Nephron progenitor cell (in vitro differentiated cells): ENCODE data around the gene PTMA.

Experiments
- DNase-seq: peaks from one replicate; pipeline ENCODE4 v3.0.0; 2021
- H3K27ac Mint-ChIP-seq: 2 replicates; pipeline ENCODE4 v1.8.0; 2021; ENCODE audit warnings: mild to moderate bottlenecking, moderate library complexity, mixed read lengths
- H3K27me3 Mint-ChIP-seq: 2 replicates; pipeline ENCODE4 v1.8.0; 2021; ENCODE audit warnings: mild to moderate bottlenecking, low read depth, mixed read lengths; ENCODE audit not compliant: poor library complexity
- H3K36me3 Mint-ChIP-seq: 2 replicates; pipeline ENCODE4 v1.8.0; 2021; ENCODE audit warnings: low read depth, mixed read lengths
- H3K4me1 Mint-ChIP-seq: 2 replicates; pipeline ENCODE4 v1.8.0; 2021; ENCODE audit warnings: mixed read lengths
- H3K4me3 Mint-ChIP-seq: 2 replicates; pipeline ENCODE4 v1.8.0; 2021; ENCODE audit warnings: mild to moderate bottlenecking, moderate library complexity, mixed read lengths
- H3K9me3 Mint-ChIP-seq: 2 replicates; pipeline ENCODE4 v1.8.0; 2021; ENCODE audit warnings: mild to moderate bottlenecking, moderate library complexity, mixed read lengths
- CTCF ChIP-seq: fragments of 200-600 bp; sonication (generic); IDR thresholded peaks from 2 replicates; pipeline ENCODE4 v1.5.0; 2021; ENCODE audit warnings: antibody characterized with exemption

The PTMA gene

GRCh38 chr2:231713730-231714638 lies 5.7 kb downstream of the PTMA start:
- H3K36me3 Mint-ChIP-seq = peaks cover 19% of the 10 kb centered on the region
- peak overlapping the region; percentile 99 for H3K27ac Mint-ChIP-seq
- H3K9me3 Mint-ChIP-seq = no peaks in the 10 kb centered on the region
- H3K4me1 Mint-ChIP-seq = peaks cover 55% of the 10 kb centered on the region
- DNase-seq = peak; percentile 91
- H3K4me3 Mint-ChIP-seq = peak overlapping the region; percentile 57
- peaks cover 2% of the 10 kb centered on the region for H3K27me3 Mint-ChIP-seq
- TF ChIP-seq CTCF = peak; percentile 90

- Mint-ChIP-seq H3K4me1 (peaks cover 57% of the 10 kb centered on the region), H3K27me3 (peaks cover 2% of the 10 kb centered on the region), H3K4me3 (no peak overlapping the region), H3K9me3 (no peaks in the 10 kb centered on the region), H3K36me3 (peaks cover 19% of the 10 kb centered on the region), H3K27ac (peak overlapping the region; percentile 74)
- peak; percentile 91 for DNase-seq
- peak; percentile 86 for TF ChIP-seq CTCF
Measured at GRCh38 chr2:231714639-231715498, 6.5 kb downstream of the PTMA start.

GRCh38 chr2:231715499-231715837 lies 7.1 kb downstream of the PTMA start:
- peaks cover 2% of the 10 kb centered on the region for H3K27me3 Mint-ChIP-seq
- no peaks in the 10 kb centered on the region for H3K9me3 Mint-ChIP-seq
- no peak for DNase-seq
- no peak overlapping the region for H3K27ac Mint-ChIP-seq
- H3K4me1 Mint-ChIP-seq = peaks cover 61% of the 10 kb centered on the region
- no peak overlapping the region for H3K4me3 Mint-ChIP-seq
- H3K36me3 Mint-ChIP-seq = peaks cover 19% of the 10 kb centered on the region
- TF ChIP-seq CTCF = no peak

GRCh38 chr2:231715988-231716616 lies 7.8 kb downstream of the PTMA start:
- H3K27ac Mint-ChIP-seq = no peak overlapping the region
- H3K4me1 Mint-ChIP-seq = peaks cover 66% of the 10 kb centered on the region
- no peak for TF ChIP-seq CTCF
- H3K27me3 Mint-ChIP-seq = peaks cover 6% of the 10 kb centered on the region
- H3K4me3 Mint-ChIP-seq = no peak overlapping the region
- no peaks in the 10 kb centered on the region for H3K9me3 Mint-ChIP-seq
- DNase-seq = no peak
- peaks cover 17% of the 10 kb centered on the region for H3K36me3 Mint-ChIP-seq

- Mint-ChIP-seq H3K36me3 (peaks cover 10% of the 10 kb centered on the region), H3K27ac (no peak overlapping the region), H3K27me3 (peaks cover 6% of the 10 kb centered on the region), H3K9me3 (no peaks in the 10 kb centered on the region), H3K4me3 (no peak overlapping the region), H3K4me1 (peaks cover 66% of the 10 kb centered on the region)
- TF ChIP-seq CTCF = no peak
- no peak for DNase-seq
Measured at GRCh38 chr2:231716666-231717280, 8.4 kb downstream of the PTMA start.
